NCI-H128 (cell line): Measurements from ENCODE around the gene VIT.

ENCODE experiments used
- DNase-seq: peaks from one replicate; lab custom pipeline; 2025; ENCODE audit not compliant: unreplicated experiment; lab: John Stamatoyannopoulos, UW

Gene VIT

GRCh38 chr2:36696533-36696932, at the start of gene VIT:
TSS of gene VIT (plus strand) at chr2:36696707. CDS start at chr2:36716371, 19,664 bp downstream.
- DNase-seq = no peak

- DNase-seq = no peak
These were observed 46.3 kb upstream of the VIT start for GRCh38 chr2:36650031-36650829.

- no peak for DNase-seq
These were observed 43.4 kb upstream of the VIT start for GRCh38 chr2:36653155-36653554.

- DNase-seq = no peak
These were observed 42.4 kb upstream of the VIT start for GRCh38 chr2:36653967-36654694.

GRCh38 chr2:36655453-36655852, 41.1 kb upstream of the VIT start:
- DNase-seq = no peak

GRCh38 chr2:36657703-36658102, 38.8 kb upstream of the VIT start:
- no peak for DNase-seq

- DNase-seq = no peak
These were observed 38.2 kb upstream of the VIT start for GRCh38 chr2:36658277-36658748.

GRCh38 chr2:36659218-36659617, 37.3 kb upstream of the VIT start:
- DNase-seq = no peak

- no peak for DNase-seq
These were observed 36.6 kb upstream of the VIT start for GRCh38 chr2:36659872-36660312.

GRCh38 chr2:36662638-36663037, 33.9 kb upstream of the VIT start:
- no peak for DNase-seq

- no peak for DNase-seq
These were observed 33.2 kb upstream of the VIT start for GRCh38 chr2:36663295-36663694.

GRCh38 chr2:36663851-36664695, 32.4 kb upstream of the VIT start:
- no peak for DNase-seq

GRCh38 chr2:36664696-36665076, 31.8 kb upstream of the VIT start:
- DNase-seq = no peak

- DNase-seq = no peak
These were observed 28.6 kb upstream of the VIT start for GRCh38 chr2:36667931-36668330.

GRCh38 chr2:36670881-36671595, 25.5 kb upstream of the VIT start:
- DNase-seq = no peak

- DNase-seq = no peak
These were observed 24.8 kb upstream of the VIT start for GRCh38 chr2:36671731-36672130.

GRCh38 chr2:36672199-36672598, 24.3 kb upstream of the VIT start:
- no peak for DNase-seq

- DNase-seq = no peak
These were observed 20.8 kb upstream of the VIT start for GRCh38 chr2:36675579-36676282.

GRCh38 chr2:36676364-36676763, 20.1 kb upstream of the VIT start:
- no peak for DNase-seq

GRCh38 chr2:36677386-36677785, 19.1 kb upstream of the VIT start:
- DNase-seq = no peak
